Panc1 (cell line): ENCODE data around the gene NACAD. TPM values are rescaled to one million over a fixed set of nuclear protein-coding genes. Genes with fewer than 3 reads are reported as not detected.

ENCODE experiments used
- ATAC-seq: fragments of 200-7000 bp; cut with Tn5 transposase; 2 replicates; pipeline ENCODE4 v1.9.1; 2020; ENCODE audit warnings: mild to moderate bottlenecking, moderate library complexity
- BruUV-seq: library from RNA; stranded (reverse); fragments of 400-500 nt; replicated peaks from 2 replicates; lab custom pipeline; 2021; lab: Mats Ljungman, UMichigan
- CTCF ChIA-PET: fragments of 300-600 bp; sonication (Branson Sonifier 250); formaldehyde crosslinking; loops from one replicate; lab custom pipeline; 2022; ENCODE audit warnings: antibody characterized with exemption; lab: Charles Lee
- POLR2A ChIA-PET: fragments of 300-600 bp; sonication (Branson Sonifier 250); formaldehyde crosslinking; loops from one replicate; lab custom pipeline; 2022; ENCODE audit warnings: antibody characterized with exemption; lab: Charles Lee
- DNase-seq: peaks from one replicate; pipeline ENCODE4 v3.0.0-alpha.2; 2010; ENCODE audit warnings: low read depth, low spot score
- H3K27ac ChIP-seq: 2 replicates; pipeline ENCODE4 v1.5.1; 2011; ENCODE audit warnings: mild to moderate bottlenecking, low read length, inconsistent platforms
- H3K27me3 ChIP-seq: fragments of 200-500 bp; sonication (Bioruptor generic); 2 replicates; pipeline ENCODE4 v1.6.0; 2014; ENCODE audit warnings: low read length, inconsistent platforms; ENCODE audit not compliant: control insufficient read depth, insufficient read depth
- H3K36me3 ChIP-seq: fragments of 200-500 bp; sonication (Bioruptor generic); 2 replicates; pipeline ENCODE4 v1.5.1; 2014; ENCODE audit warnings: inconsistent platforms, mild to moderate bottlenecking, low read length, moderate library complexity; ENCODE audit not compliant: control insufficient read depth, insufficient read depth
- H3K4me1 ChIP-seq: 2 replicates; pipeline ENCODE4 v1.5.1; 2011; ENCODE audit warnings: inconsistent platforms, mild to moderate bottlenecking, low read length, moderate library complexity; ENCODE audit not compliant: control insufficient read depth, insufficient read depth
- H3K4me3 ChIP-seq, 2 experiments: 2 replicates each; pipeline ENCODE4 v1.5.1; 2011 to 2012; ENCODE audit warnings: low read depth in 2 of 2, low read length in 2 of 2, mild to moderate bottlenecking in 2 of 2, inconsistent platforms in 1 of 2, moderate library complexity in 1 of 2
- H3K9me3 ChIP-seq: fragments of 200-500 bp; sonication (Bioruptor generic); 2 replicates; pipeline ENCODE4 v1.5.1; 2014; ENCODE audit warnings: low read depth, mild to moderate bottlenecking, inconsistent platforms, low read length, moderate library complexity; ENCODE audit not compliant: control insufficient read depth, insufficient read depth
- CTCF ChIP-seq: fragments of 450-650 bp; IDR thresholded peaks from 2 replicates; pipeline ENCODE4 v1.5.1; 2017; ENCODE audit warnings: mild to moderate bottlenecking
- POLR2AphosphoS5 ChIP-seq: IDR thresholded peaks from 2 replicates; pipeline ENCODE4 v1.6.1; 2012; ENCODE audit warnings: mild to moderate bottlenecking, low read depth, low read length, moderate library complexity
- REST ChIP-seq, 2 experiments: IDR thresholded peaks; 2 replicates each; pipeline ENCODE4 v1.6.1; 2011 to 2012; ENCODE audit warnings: low read depth in 2 of 2, control low read depth in 1 of 2, low read length in 1 of 2, mild to moderate bottlenecking in 1 of 2, moderate library complexity in 1 of 2; ENCODE audit not compliant: insufficient read depth in 1 of 2
- SIN3A ChIP-seq: IDR thresholded peaks from 2 replicates; pipeline ENCODE4 v1.6.1; 2012; ENCODE audit warnings: low read depth, mild to moderate bottlenecking, low read length, moderate library complexity, borderline replicate concordance; ENCODE audit not compliant: insufficient read depth
- TCF7L2 ChIP-seq: IDR thresholded peaks from 2 replicates; pipeline ENCODE4 v1.6.1; 2011; ENCODE audit warnings: mild to moderate bottlenecking, low read depth, low read length, inconsistent platforms
- in situ Hi-C: cut with HindIII; loops from 2 replicates; pipeline ENCODE4 v1.10.0; 2016; ENCODE audit warnings: low sequenced_read_pairs, low pct_unique_long_range_greater_than_20kb
- intact Hi-C: fragments of 100-400 bp; cut with micrococcal nuclease; formaldehyde crosslinking; loops from one replicate; pipeline ENCODE4 v1.10.0; 2022; ENCODE audit not compliant: unreplicated experiment
- total RNA-seq: library from RNA; stranded (reverse); gene quantifications from one replicate; pipeline ENCODE4 v1.2.1, GENCODE V29; 2021; ENCODE audit not compliant: unreplicated experiment

NACAD gene
- total RNA-seq, 1 experiment from 2014 or later, result 5.3 TPM

DNA sequence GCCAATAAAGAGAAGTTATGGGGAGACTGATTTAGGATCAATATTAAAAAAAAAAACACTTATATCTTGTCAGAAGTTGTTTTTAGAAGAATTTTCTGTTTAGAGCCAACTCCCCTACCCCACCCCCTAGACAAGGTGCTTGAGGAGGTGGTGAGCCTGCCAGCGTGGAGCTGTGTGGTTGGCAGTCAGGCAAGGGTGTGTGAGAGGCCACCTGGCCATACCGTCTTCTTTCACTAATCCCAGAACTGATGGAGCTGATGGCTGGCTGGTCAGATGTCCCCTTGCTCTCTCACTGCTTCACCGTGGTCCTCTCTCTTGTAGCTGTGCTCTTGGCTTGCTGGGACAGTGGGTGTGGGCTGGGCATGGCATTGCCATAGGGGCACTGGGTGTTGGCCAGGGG is 34.3 kb downstream of the NACAD start:
- no peak overlapping the region for H3K4me3 ChIP-seq
- ChIA-PET POLR2A (interaction anchor here (0.6 kb wide), 1 partner anchor 52 kb away, joined by 3 read pairs; no protein-coding TSS in a partner anchor), CTCF (interaction anchor here (0.6 kb wide), 1 partner anchor 187 kb away, joined by 4 read pairs; no protein-coding TSS in a partner anchor)
- H3K4me1 ChIP-seq, result no peaks in the 10 kb centered on the region
- no peak for ATAC-seq
- DNase-seq, result no peak
- TF ChIP-seq SIN3A, result no peak
- TF ChIP-seq REST (IDR thresholded peaks at IDR 0.05; ENCODE audit: insufficient read depth in 1 of 2, low read depth in 2 of 2, low read length in 1 of 2), result no peak
- no peak for TF ChIP-seq TCF7L2
- TF ChIP-seq POLR2AphosphoS5, result no peak
- TF ChIP-seq CTCF, result no peak
- intact Hi-C loops (no loop called here), in situ Hi-C loops (no loop called here)
- BruUV-seq, result no TSS peak
- no peaks in the 10 kb centered on the region for H3K36me3 ChIP-seq
- H3K27me3 ChIP-seq, result no peaks in the 10 kb centered on the region
- no peaks in the 10 kb centered on the region for H3K9me3 ChIP-seq
- no peak overlapping the region for H3K27ac ChIP-seq

DNA sequence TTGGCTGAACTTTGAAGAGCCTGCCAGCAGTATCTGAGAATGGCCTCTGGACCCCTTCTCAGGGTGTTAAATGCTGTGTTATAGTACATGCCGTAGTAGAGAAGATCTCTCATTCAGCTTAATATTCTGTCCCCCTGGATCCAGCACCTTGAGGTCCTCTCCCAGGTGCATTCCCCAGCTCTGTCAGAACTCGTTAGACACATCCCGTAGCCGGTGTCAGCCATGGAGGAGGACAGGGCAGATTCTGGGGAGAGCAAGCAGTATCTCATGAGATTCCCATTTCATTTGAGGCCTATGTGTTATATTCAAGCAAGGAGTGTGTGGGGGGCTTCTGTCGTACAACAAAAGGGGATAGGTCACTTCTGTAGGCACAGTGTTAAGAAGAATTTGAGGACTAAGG is 34.8 kb downstream of the NACAD start:
- CTCF ChIA-PET, result interaction anchor here (0.6 kb wide), 1 partner anchor 187 kb away, joined by 4 read pairs; no protein-coding TSS in a partner anchor
- BruUV-seq, result no TSS peak

More for the DNA sequence above, 34.8 kb downstream of the NACAD start:
- in situ Hi-C loops, result no loop called here
- DNase-seq (no peak), ATAC-seq (no peak)
- H3K4me3 ChIP-seq, result no peak overlapping the region
- no peak overlapping the region for H3K27ac ChIP-seq
- no peaks in the 10 kb centered on the region for H3K27me3 ChIP-seq
- TF ChIP-seq REST (IDR thresholded peaks at IDR 0.05; ENCODE audit: insufficient read depth in 1 of 2, low read depth in 2 of 2, low read length in 1 of 2) (no peak), POLR2AphosphoS5 (no peak), CTCF (no peak), SIN3A (no peak), TCF7L2 (no peak)
- no peaks in the 10 kb centered on the region for H3K36me3 ChIP-seq
- POLR2A ChIA-PET, result interaction anchor here (0.6 kb wide), 1 partner anchor 52 kb away, joined by 3 read pairs; no protein-coding TSS in a partner anchor
- no peaks in the 10 kb centered on the region for H3K4me1 ChIP-seq
- intact Hi-C loops, result no loop called here
- H3K9me3 ChIP-seq, result no peaks in the 10 kb centered on the region
